Activated T-cell treated with anti-CD3 and anti-CD28 coated beads, Interleukin-2, amount 50 U/mL, for 72 hours (primary cell): ENCODE measurements around the gene CPT1C. TPM values are rescaled to one million over a fixed set of nuclear protein-coding genes. Genes with fewer than 3 reads are reported as not detected.
A peak's percentile ranks its signal among the peaks of the same experiment; 100 is the strongest.

Source experiments
- ATAC-seq, 2 donors: fragments of 150-1000 bp; cut with Tn5 transposase; replicated peaks in 1 of 2; 2 replicates each; pipeline ENCODE4 v1.10.0; 2021; ENCODE audit warnings: moderate library complexity in 2 of 2, mild to moderate bottlenecking in 1 of 2
- DNase-seq, 2 donors: peaks; one replicate each; pipeline ENCODE4 v3.0.0; 2021 to 2022; ENCODE audit warnings: mixed read lengths in 1 of 2
- H3K27ac Mint-ChIP-seq: one replicate; pipeline ENCODE4 v1.8.0; 2022; ENCODE audit warnings: mild to moderate bottlenecking, moderate library complexity, mixed read lengths
- H3K27me3 Mint-ChIP-seq: one replicate; pipeline ENCODE4 v1.8.0; 2022; ENCODE audit warnings: low read depth, mixed read lengths
- H3K36me3 Mint-ChIP-seq, 2 donors: one replicate each; pipeline ENCODE4 v1.8.0; 2022; ENCODE audit warnings: mixed read lengths in 2 of 2, mild to moderate bottlenecking in 1 of 2; ENCODE audit not compliant: insufficient read depth in 2 of 2
- H3K4me1 Mint-ChIP-seq: one replicate; pipeline ENCODE4 v1.8.0; 2022; ENCODE audit warnings: low read depth, mixed read lengths
- H3K4me3 Mint-ChIP-seq, 2 donors: one replicate each; pipeline ENCODE4 v1.8.0; 2022; ENCODE audit warnings: mild to moderate bottlenecking in 2 of 2, mixed read lengths in 2 of 2, moderate library complexity in 2 of 2
- H3K9me3 Mint-ChIP-seq, 2 donors: one replicate each; pipeline ENCODE4 v1.8.0; 2022; ENCODE audit warnings: mixed read lengths in 2 of 2
- total RNA-seq, 2 donors: library from RNA; stranded (reverse); gene quantifications; one replicate each; pipeline ENCODE4 v1.2.3, GENCODE V29; 2022

CPT1C gene
- total RNA-seq, 2 donors from 2014 or later: 1.9 to 2.3 TPM

GRCh38 chr19:49665351-49666119, 25.4 kb upstream of the CPT1C start, which contains the start of the genes BCL2L12 and IRF3:
BCL2L12 (plus strand) TSS chr19:49665933; CDS start chr19:49666693, 760 bp downstream.
IRF3 (minus strand) TSS chr19:49665857; CDS start chr19:49664838, 1,019 bp downstream.
- peak; percentile 99 for DNase-seq
- Mint-ChIP-seq H3K4me3 (peak within 1 kb of the TSS; percentile 95 to 98), H3K9me3 (no peaks in the 10 kb centered on the region), H3K4me1 (peaks cover 40% of the 10 kb centered on the region), H3K36me3 (peaks cover 0 to 15% of the 10 kb centered on the region in 2 donors), H3K27me3 (no peaks in the 10 kb centered on the region), H3K27ac (peak within 1 kb of the TSS; percentile 91)
- ATAC-seq: peak; percentile 86 to 87

DNA sequence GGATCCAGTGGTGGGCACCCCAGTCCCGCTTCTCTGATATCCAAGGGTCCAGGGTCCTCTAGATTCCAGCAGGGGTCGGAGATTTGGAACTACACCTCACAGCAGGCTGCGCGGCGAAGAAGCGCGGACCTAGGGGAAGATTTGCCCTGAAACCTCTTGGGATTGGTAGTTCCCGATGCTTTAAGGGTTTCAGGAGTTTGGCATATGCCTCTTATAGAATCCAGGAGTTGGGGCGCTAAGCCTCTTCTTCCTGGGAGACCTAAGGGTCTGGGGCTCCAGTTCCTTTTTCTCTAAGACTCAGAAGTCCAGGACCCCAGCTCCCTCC, 24.8 kb upstream of the CPT1C start:
- ATAC-seq (no peak), DNase-seq (no peak)
- Mint-ChIP-seq H3K36me3 (peaks cover 0 to 16% of the 10 kb centered on the region in 2 donors), H3K27ac (peak overlapping the region; percentile 91), H3K9me3 (no peaks in the 10 kb centered on the region), H3K4me3 (peak overlapping the region; percentile 95 to 98), H3K27me3 (no peaks in the 10 kb centered on the region), H3K4me1 (peaks cover 40% of the 10 kb centered on the region)

DNA sequence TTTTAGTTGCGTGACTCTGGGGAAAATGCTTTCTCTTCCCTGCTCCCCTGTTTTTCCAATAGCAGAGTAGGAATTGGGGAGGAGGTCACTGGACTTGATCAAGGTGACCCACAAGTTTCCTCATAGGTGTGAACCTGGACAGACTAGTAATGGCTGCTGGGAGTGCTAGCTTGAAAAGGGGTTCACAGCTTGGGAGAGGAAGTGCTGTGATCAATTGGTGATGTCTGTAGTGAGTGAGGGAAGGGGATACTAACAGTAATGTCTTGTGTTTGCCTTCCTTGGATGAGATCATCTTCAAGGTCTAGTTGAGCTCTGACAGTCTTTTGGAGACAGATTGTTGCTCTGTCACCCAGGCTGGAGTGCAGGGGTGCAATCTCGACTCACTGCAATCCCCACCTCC, 23.4 kb upstream of the CPT1C start:
- Mint-ChIP-seq H3K9me3 (no peaks in the 10 kb centered on the region), H3K36me3 (peaks cover 0 to 16% of the 10 kb centered on the region in 2 donors), H3K27ac (peak overlapping the region; percentile 17), H3K4me3 (peak overlapping the region; percentile 95 to 98), H3K27me3 (no peaks in the 10 kb centered on the region), H3K4me1 (peaks cover 47% of the 10 kb centered on the region)
- DNase-seq: no peak
- ATAC-seq: no peak

GRCh38 chr19:49669516-49669915, 21.4 kb upstream of the CPT1C start:
- H3K27me3 Mint-ChIP-seq: no peaks in the 10 kb centered on the region
- no peak overlapping the region for H3K27ac Mint-ChIP-seq
- H3K9me3 Mint-ChIP-seq: no peaks in the 10 kb centered on the region
- H3K4me1 Mint-ChIP-seq: peaks cover 30% of the 10 kb centered on the region
- peaks cover 0 to 21% of the 10 kb centered on the region in 2 donors for H3K36me3 Mint-ChIP-seq
- no peak overlapping the region for H3K4me3 Mint-ChIP-seq
- ATAC-seq (no peak), DNase-seq (no peak)

DNA sequence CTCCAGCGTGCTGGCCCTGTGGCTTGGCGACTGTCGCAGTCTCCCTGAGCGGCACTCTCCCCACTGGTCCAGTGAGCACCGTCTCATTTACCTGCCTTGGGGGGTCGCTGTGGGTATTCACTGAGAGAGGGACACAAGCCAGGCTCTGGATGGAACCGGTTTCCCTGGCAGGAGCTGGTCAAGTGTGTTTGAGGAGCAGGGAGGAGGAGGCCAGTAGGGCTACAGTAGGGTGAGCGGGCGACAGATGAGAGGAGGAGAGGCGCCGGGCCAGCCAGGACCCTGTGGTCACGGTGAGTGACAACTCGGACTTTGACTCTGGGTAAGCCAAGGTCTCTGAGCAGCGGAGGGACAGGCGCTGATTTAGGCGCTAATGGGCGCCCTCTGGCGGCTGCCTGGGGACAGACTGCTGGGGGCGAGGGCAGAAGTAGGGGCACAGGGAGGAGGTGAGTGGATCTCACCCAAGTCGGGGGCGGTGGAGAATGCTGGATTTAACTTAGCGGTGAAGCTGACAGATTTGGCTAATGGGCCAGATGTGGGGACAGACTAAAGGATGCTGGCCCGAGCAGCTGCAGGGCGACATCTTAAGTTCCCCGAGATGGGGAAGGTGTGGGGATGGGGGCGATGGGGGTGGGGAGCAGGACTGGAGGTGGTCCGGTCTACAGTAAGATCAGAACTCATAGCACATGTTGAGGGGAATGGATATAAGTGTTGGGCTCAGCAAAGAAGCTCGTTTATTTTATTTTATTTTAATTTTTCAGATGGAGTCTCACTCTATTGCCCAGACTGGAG, 18.6 kb upstream of the CPT1C start:
- DNase-seq: peak; percentile 81 to 84
- Mint-ChIP-seq H3K9me3 (no peaks in the 10 kb centered on the region), H3K27ac (no peak overlapping the region), H3K27me3 (no peaks in the 10 kb centered on the region), H3K4me3 (peak overlapping the region in 1 of 2 donors; percentile 8), H3K4me1 (peaks cover 22% of the 10 kb centered on the region), H3K36me3 (peaks cover 0 to 16% of the 10 kb centered on the region in 2 donors)
- no peak for ATAC-seq

DNA sequence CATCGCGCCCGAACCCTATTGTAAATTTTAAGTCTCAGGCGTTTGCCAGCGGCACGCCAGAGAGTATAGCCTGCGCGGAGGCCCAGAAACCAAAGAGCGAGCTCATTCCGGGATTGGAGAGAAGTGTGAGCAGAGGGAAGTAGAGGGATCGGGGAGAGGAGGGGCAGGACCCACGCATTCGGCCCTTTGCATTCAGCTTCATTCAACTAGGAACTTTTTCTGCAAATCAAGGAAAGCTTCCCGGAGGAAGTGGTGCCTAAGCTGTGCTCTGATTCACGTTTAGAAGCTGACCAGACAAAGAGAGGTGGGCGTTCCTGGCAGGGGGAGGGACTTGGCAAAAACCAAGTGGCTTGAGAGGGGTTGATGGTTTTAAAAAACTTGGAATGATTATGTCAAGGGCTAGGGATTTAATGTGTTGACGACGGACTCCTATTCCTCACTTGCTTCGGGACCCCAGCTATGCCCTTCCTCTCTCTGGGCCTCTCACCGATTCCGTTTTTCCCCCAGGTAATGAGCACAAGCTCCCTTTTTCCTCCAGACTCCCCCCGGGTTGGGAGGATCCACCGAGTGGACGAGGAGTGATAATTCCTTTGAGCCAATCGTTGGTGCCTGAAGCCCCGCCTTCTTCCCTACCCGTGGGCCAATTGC, 14.7 kb upstream of the CPT1C start:
- DNase-seq (no peak), ATAC-seq (peak; percentile 8 to 21)
- Mint-ChIP-seq H3K27me3 (no peaks in the 10 kb centered on the region), H3K4me1 (peaks cover 52% of the 10 kb centered on the region), H3K27ac (peak overlapping the region; percentile 94), H3K4me3 (peak overlapping the region; percentile 85 to 90), H3K36me3 (peaks cover 0 to 14% of the 10 kb centered on the region in 2 donors), H3K9me3 (no peaks in the 10 kb centered on the region)

- Mint-ChIP-seq H3K36me3 (peaks cover 0 to 14% of the 10 kb centered on the region in 2 donors), H3K4me1 (peaks cover 53% of the 10 kb centered on the region), H3K27me3 (no peaks in the 10 kb centered on the region), H3K4me3 (peak overlapping the region; percentile 85 to 90), H3K27ac (peak overlapping the region; percentile 94), H3K9me3 (no peaks in the 10 kb centered on the region)
- DNase-seq: peak; percentile 98 to 99
- ATAC-seq: peak; percentile 82 to 84
These were observed 14.1 kb upstream of the CPT1C start for GRCh38 chr19:49676784-49677230.

GRCh38 chr19:49677231-49677900, 13.6 kb upstream of the CPT1C start, which contains the start of gene PRMT1:
PRMT1 (plus strand) TSS chr19:49677271; CDS start chr19:49677281, 10 bp downstream.
- peaks cover 53% of the 10 kb centered on the region for H3K4me1 Mint-ChIP-seq
- H3K4me3 Mint-ChIP-seq: peak within 1 kb of the TSS; percentile 90 to 97
- H3K27ac Mint-ChIP-seq: peak within 1 kb of the TSS; percentile 94
- H3K9me3 Mint-ChIP-seq: no peaks in the 10 kb centered on the region
- DNase-seq: peak; percentile 64 to 72
- peaks cover under 1 to 15% of the 10 kb centered on the region in 2 donors for H3K36me3 Mint-ChIP-seq
- H3K27me3 Mint-ChIP-seq: no peaks in the 10 kb centered on the region
- ATAC-seq: peak; percentile 14 to 26

DNA sequence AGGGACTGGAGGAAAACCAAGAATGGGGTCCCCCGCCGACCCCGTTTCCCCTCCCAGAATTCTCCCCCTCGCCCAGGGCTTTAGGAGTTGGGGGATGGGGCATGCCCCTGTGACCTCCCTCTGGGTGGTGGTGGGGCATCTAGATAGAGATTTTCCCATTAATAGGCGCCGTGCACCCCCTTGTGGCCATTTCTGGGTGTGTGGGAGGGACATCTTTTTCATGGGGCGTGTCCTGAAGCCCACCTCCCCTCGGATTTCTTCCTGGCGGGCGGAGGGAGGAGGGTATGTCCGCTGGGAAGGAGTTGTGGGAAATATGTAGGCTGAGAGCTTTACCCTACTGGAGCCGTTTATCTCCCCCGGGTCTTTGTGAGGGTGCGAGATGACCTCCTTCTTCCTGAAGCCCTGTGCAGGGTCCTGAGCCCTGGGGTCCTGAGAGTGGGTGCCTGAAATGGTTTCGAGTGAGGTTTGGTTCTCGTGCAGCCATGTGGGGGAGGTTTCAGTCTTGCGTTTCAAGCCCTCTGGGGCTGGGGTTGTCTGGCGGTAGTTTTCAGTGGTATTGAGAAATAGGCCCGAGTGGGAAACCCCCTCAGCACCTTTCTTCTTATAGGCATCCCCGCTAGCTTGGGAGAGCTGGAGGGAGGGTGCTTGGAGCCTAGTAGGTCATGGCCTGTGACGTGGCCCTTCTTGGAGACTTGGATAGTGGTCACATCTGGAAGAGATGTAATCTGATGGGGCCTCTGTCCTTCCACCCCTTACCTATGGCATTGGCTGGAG, 12.8 kb upstream of the CPT1C start:
- Mint-ChIP-seq H3K27me3 (no peaks in the 10 kb centered on the region), H3K36me3 (peaks cover 3 to 20% of the 10 kb centered on the region in 2 donors), H3K4me1 (peaks cover 50% of the 10 kb centered on the region), H3K9me3 (no peaks in the 10 kb centered on the region), H3K4me3 (peak overlapping the region; percentile 90 to 97), H3K27ac (peak overlapping the region; percentile 92)
- ATAC-seq: peak; percentile 11 to 18
- peak; percentile 82 to 85 for DNase-seq

- no peaks in the 10 kb centered on the region for H3K27me3 Mint-ChIP-seq
- DNase-seq: no peak
- peaks cover 50% of the 10 kb centered on the region for H3K4me1 Mint-ChIP-seq
- H3K4me3 Mint-ChIP-seq: peak overlapping the region; percentile 90 to 97
- H3K27ac Mint-ChIP-seq: peak overlapping the region; percentile 46
- no peaks in the 10 kb centered on the region for H3K9me3 Mint-ChIP-seq
- no peak for ATAC-seq
- peaks cover 8 to 21% of the 10 kb centered on the region in 2 donors for H3K36me3 Mint-ChIP-seq
These were observed 11.7 kb upstream of the CPT1C start for GRCh38 chr19:49678985-49679770.

DNA sequence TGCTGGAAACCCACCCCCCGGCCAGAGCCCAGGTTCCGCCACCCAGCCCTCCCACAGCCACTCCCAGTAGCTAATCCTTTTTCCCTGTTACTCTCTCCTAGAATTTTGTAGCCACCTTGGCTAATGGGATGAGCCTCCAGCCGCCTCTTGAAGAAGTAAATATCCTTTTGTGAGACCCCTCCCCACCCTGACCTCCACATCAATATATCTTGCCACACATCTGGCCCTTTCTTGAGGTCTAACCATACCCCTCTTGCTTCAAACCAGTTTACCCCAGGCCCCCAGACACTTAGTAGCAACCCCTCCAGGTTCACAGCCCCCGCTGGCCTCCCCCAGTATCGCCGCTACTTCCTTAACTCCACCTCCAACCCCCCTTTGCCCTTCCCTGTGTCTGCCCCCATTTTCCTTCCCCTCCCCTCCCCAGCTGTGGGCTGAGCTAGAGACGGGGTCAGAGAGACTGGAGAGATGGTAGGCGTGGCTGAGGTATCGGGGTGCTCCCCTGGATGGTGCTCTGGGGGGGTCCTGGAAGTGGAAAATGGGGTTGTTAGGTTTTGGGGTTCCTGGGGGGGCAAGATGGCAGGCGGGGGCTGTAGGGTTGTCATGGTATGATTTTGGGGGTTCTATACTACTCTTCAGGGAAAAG, 11.0 kb upstream of the CPT1C start:
- peaks cover 9 to 23% of the 10 kb centered on the region in 2 donors for H3K36me3 Mint-ChIP-seq
- ATAC-seq (no peak), DNase-seq (no peak)
- H3K4me3 Mint-ChIP-seq: peak overlapping the region; percentile 90 to 97
- no peaks in the 10 kb centered on the region for H3K27me3 Mint-ChIP-seq
- peak overlapping the region; percentile 22 for H3K27ac Mint-ChIP-seq
- peaks cover 50% of the 10 kb centered on the region for H3K4me1 Mint-ChIP-seq
- H3K9me3 Mint-ChIP-seq: no peaks in the 10 kb centered on the region
